ENCODE data around the gene SETD2.

- TF ChIP-seq, protein P1, sequence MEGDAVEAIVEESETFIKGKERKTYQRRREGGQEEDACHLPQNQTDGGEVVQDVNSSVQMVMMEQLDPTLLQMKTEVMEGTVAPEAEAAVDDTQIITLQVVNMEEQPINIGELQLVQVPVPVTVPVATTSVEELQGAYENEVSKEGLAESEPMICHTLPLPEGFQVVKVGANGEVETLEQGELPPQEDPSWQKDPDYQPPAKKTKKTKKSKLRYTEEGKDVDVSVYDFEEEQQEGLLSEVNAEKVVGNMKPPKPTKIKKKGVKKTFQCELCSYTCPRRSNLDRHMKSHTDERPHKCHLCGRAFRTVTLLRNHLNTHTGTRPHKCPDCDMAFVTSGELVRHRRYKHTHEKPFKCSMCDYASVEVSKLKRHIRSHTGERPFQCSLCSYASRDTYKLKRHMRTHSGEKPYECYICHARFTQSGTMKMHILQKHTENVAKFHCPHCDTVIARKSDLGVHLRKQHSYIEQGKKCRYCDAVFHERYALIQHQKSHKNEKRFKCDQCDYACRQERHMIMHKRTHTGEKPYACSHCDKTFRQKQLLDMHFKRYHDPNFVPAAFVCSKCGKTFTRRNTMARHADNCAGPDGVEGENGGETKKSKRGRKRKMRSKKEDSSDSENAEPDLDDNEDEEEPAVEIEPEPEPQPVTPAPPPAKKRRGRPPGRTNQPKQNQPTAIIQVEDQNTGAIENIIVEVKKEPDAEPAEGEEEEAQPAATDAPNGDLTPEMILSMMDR (IDR thresholded peaks at IDR 0.05) = no peak
- TF ChIP-seq POLR2AphosphoS5 (IDR thresholded peaks at IDR 0.05) (no peak), POLR2A (IDR thresholded peaks at IDR 0.05) (no peak)
Observed at GRCh38 chr3:47092090-47092489, 71.8 kb downstream of the SETD2 start.

Measured in transverse colon (tissue), 4 donors.